ENCODE measurements around the gene AKT1. TPM values are rescaled to one million over a fixed set of nuclear protein-coding genes. Genes with fewer than 3 reads are reported as not detected.

AKT1 gene
- total RNA-seq, 1 experiment from 2014 or later: 118 TPM

- no peak for TF ChIP-seq CTCF (IDR thresholded peaks at IDR 0.05; ENCODE audit: unreplicated experiment)
- Mint-ChIP-seq H3K27ac (ENCODE audit: unreplicated experiment) (no peak overlapping the region), H3K36me3 (ENCODE audit: insufficient read depth, unreplicated experiment) (peaks cover 23% of the 10 kb centered on the region), H3K27me3 (ENCODE audit: unreplicated experiment) (no peaks in the 10 kb centered on the region), H3K4me1 (ENCODE audit: low read depth, unreplicated experiment) (no peaks in the 10 kb centered on the region), H3K4me3 (ENCODE audit: low read depth, unreplicated experiment) (no peak overlapping the region), H3K9me3 (ENCODE audit: low read depth, unreplicated experiment) (no peaks in the 10 kb centered on the region)
- intact Hi-C loops (cut with micrococcal nuclease; ENCODE audit: unreplicated experiment): no loop called here
- no peak for DNase-seq
- no TSS peak for BruUV-seq (replicated peaks)
- CTCF ChIA-PET: no interaction called here
Observed at GRCh38 chr14:104766863-104767633, 28.5 kb downstream of the AKT1 start.

DNA sequence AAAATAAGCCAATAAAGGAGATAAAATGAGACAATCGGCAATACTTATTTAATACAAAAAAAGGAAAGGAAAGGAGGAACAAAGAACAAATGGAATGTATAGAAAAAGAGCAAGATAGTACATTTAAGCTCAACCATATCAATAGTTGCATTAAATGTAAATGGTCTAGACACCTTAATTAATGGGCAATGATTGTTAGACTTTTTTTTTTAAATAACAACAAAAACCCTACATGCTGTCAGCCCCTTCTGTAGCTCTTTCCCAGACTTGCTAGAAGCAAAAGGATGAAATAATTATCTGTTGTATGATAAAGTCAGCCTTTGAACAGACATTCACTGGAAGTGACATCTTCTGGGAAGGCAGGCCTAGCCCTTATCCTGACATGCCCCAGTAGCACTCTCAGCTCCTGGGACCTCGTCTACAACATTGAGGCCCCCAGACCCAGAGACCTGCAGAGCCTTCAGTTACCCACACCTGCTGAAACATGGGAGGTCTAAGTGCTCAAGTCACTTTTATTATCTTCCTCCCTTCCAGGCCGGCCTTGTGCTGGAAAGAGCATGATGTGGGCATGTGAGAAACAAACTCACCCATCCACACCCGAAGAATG lies 29.2 kb downstream of the AKT1 start:
- Mint-ChIP-seq H3K4me3 (ENCODE audit: low read depth, unreplicated experiment) (no peak overlapping the region), H3K36me3 (ENCODE audit: insufficient read depth, unreplicated experiment) (peaks cover 16% of the 10 kb centered on the region), H3K27me3 (ENCODE audit: unreplicated experiment) (no peaks in the 10 kb centered on the region), H3K4me1 (ENCODE audit: low read depth, unreplicated experiment) (no peaks in the 10 kb centered on the region), H3K27ac (ENCODE audit: unreplicated experiment) (no peak overlapping the region), H3K9me3 (ENCODE audit: low read depth, unreplicated experiment) (no peaks in the 10 kb centered on the region)
- intact Hi-C loops (cut with micrococcal nuclease; ENCODE audit: unreplicated experiment): no loop called here
- BruUV-seq (replicated peaks): no TSS peak
- TF ChIP-seq CTCF (IDR thresholded peaks at IDR 0.05; ENCODE audit: unreplicated experiment): no peak
- no peak for DNase-seq
- CTCF ChIA-PET: no interaction called here

DNA sequence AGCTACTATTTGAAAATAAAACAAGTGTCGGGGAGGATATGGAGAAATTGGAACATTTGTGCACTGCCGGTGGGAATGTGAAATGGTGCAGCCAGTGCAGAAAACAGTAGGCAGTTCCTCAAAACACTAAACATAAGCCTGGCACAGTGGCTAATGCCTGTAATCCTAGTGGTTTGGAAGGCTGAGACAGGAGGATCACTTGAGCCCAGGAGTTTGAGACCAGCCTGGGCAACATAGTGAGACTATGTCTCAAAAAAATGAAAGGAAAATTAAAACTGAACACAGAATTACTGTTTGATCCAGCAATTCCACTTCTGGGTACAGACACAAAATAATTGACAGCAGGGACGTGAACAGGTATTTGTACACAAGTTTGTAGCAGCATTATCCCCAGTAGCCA lies 30.0 kb downstream of the AKT1 start:
- intact Hi-C loops (cut with micrococcal nuclease; ENCODE audit: unreplicated experiment): no loop called here

More for the DNA sequence above, 30.0 kb downstream of the AKT1 start:
- H3K4me3 Mint-ChIP-seq (ENCODE audit: low read depth, unreplicated experiment): no peak overlapping the region
- no peaks in the 10 kb centered on the region for H3K9me3 Mint-ChIP-seq (ENCODE audit: low read depth, unreplicated experiment)
- TF ChIP-seq CTCF (IDR thresholded peaks at IDR 0.05; ENCODE audit: unreplicated experiment): no peak
- CTCF ChIA-PET: no interaction called here
- DNase-seq: no peak
- no TSS peak for BruUV-seq (replicated peaks)
- H3K36me3 Mint-ChIP-seq (ENCODE audit: insufficient read depth, unreplicated experiment): peaks cover 8% of the 10 kb centered on the region
- no peak overlapping the region for H3K27ac Mint-ChIP-seq (ENCODE audit: unreplicated experiment)
- H3K4me1 Mint-ChIP-seq (ENCODE audit: low read depth, unreplicated experiment): no peaks in the 10 kb centered on the region
- no peaks in the 10 kb centered on the region for H3K27me3 Mint-ChIP-seq (ENCODE audit: unreplicated experiment)
